Endothelial cell of umbilical vein (primary cell): ENCODE results near the gene AMMECR1.

Experiments used
- POLR2A ChIP-seq: IDR thresholded peaks from 2 replicates; pipeline ENCODE4 v1.6.1; 2012; ENCODE audit warnings: low read depth, mild to moderate bottlenecking, control low read depth, low read length
- TF ChIP-seq, protein P1 (sequence below): IDR thresholded peaks from 2 replicates; pipeline ENCODE4 v1.6.1; 2011; ENCODE audit not compliant: insufficient read depth, insufficient read length
- TF ChIP-seq, protein P2 (sequence below), 2 donors: IDR thresholded peaks; 1 replicate in 1 of 2; 2 replicates in 1 of 2; pipeline ENCODE4 v1.5.1; 2011; ENCODE audit warnings: low read length in 2 of 2, mild to moderate bottlenecking in 2 of 2, moderate library complexity in 2 of 2, control low read depth in 1 of 2, inconsistent platforms in 1 of 2, low read depth in 1 of 2; ENCODE audit not compliant: insufficient read depth in 1 of 2; ENCODE audit errors: extremely low read depth in 1 of 2

DNA sequence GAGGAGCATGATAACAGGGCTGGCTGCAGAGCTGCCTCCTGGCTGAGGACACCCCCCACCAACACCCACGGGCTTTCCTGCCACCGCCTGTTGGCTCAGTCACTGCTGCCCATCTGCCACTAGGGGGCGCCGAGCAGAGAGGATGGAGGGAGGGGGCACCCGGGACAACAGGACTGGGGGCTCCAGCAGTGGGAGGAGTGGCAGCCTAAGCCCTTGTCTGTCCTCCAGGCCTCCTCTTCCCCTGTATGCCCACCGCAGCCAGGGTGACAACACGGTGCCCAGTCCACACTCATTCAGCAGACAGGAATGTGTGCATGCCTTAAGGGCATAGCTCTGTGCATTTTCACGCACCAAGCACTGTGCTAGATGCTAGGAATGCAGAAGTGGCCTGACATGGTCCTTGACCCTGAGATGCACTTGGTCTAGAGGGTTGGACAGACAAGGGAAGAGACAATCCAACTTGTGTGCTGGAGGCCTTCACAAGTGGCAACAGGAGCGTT is 149.9 kb downstream of the AMMECR1 start:
- no peak for TF ChIP-seq POLR2A
- TF ChIP-seq, protein P1, sequence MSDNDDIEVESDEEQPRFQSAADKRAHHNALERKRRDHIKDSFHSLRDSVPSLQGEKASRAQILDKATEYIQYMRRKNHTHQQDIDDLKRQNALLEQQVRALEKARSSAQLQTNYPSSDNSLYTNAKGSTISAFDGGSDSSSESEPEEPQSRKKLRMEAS: no peak
- TF ChIP-seq, protein P2, sequence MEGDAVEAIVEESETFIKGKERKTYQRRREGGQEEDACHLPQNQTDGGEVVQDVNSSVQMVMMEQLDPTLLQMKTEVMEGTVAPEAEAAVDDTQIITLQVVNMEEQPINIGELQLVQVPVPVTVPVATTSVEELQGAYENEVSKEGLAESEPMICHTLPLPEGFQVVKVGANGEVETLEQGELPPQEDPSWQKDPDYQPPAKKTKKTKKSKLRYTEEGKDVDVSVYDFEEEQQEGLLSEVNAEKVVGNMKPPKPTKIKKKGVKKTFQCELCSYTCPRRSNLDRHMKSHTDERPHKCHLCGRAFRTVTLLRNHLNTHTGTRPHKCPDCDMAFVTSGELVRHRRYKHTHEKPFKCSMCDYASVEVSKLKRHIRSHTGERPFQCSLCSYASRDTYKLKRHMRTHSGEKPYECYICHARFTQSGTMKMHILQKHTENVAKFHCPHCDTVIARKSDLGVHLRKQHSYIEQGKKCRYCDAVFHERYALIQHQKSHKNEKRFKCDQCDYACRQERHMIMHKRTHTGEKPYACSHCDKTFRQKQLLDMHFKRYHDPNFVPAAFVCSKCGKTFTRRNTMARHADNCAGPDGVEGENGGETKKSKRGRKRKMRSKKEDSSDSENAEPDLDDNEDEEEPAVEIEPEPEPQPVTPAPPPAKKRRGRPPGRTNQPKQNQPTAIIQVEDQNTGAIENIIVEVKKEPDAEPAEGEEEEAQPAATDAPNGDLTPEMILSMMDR (IDR thresholded peaks at IDR 0.05; ENCODE audit: extremely low read depth in 1 of 2, insufficient read depth in 1 of 2, low read depth in 1 of 2, low read length in 2 of 2): peak; percentile 43 to 48
